GM18520 (cell line): Measurements from ENCODE around the gene KRT40.
"Not testable (repeated sequence)": the region's sequence is repeated elsewhere in the genome, so short reads cannot be mapped to it uniquely, and the experiment has no call there.

Experiments
- ATAC-seq: cut with Tn5 transposase; IDR thresholded peaks from one replicate; pipeline ENCODE4 v1.9.1; 2021; ENCODE audit not compliant: unreplicated experiment

The KRT40 gene

GRCh38 chr17:40984226-40984625, at the start of gene KRT40:
KRT40 (minus strand) TSS chr17:40984326; CDS start chr17:40984273, 53 bp downstream.
- ATAC-seq = no peak

GRCh38 chr17:41029633-41030245, 45.6 kb upstream of the KRT40 start, which contains the start of gene KRTAP1-4:
KRTAP1-4 (minus strand) TSS chr17:41030195; CDS start chr17:41030078, 117 bp downstream.
- ATAC-seq = no peak

GRCh38 chr17:41026715-41027471, 42.8 kb upstream of the KRT40 start, which contains the start of gene KRTAP1-5:
KRTAP1-5 (minus strand) TSS chr17:41027208; CDS start chr17:41027155, 53 bp downstream.
- ATAC-seq = no peak

- ATAC-seq = no peak
These were observed 40.6 kb upstream of the KRT40 start for GRCh38 chr17:41024697-41025096.

GRCh38 chr17:41020336-41020735, 36.2 kb upstream of the KRT40 start:
- no peak for ATAC-seq

- no peak for ATAC-seq
These were observed 35.3 kb upstream of the KRT40 start for GRCh38 chr17:41019415-41019814.

- no peak for ATAC-seq
These were observed 34.4 kb upstream of the KRT40 start for GRCh38 chr17:41018541-41018940.

GRCh38 chr17:41016578-41017215, 32.6 kb upstream of the KRT40 start:
- no peak for ATAC-seq

GRCh38 chr17:41015454-41015853, 31.3 kb upstream of the KRT40 start:
- ATAC-seq = no peak

GRCh38 chr17:41013606-41014005, 29.5 kb upstream of the KRT40 start:
- no peak for ATAC-seq

GRCh38 chr17:41013181-41013580, 29.1 kb upstream of the KRT40 start:
- no peak for ATAC-seq

- ATAC-seq = no peak
These were observed 28.4 kb upstream of the KRT40 start for GRCh38 chr17:41012326-41013120.

GRCh38 chr17:41010441-41010840, 26.3 kb upstream of the KRT40 start:
- ATAC-seq = no peak

GRCh38 chr17:41009936-41010335, 25.8 kb upstream of the KRT40 start:
- no peak for ATAC-seq

GRCh38 chr17:41009301-41009760, 25.2 kb upstream of the KRT40 start:
- ATAC-seq = no peak

GRCh38 chr17:41008811-41009210, 24.7 kb upstream of the KRT40 start, which contains the start of gene KRTAP3-1:
KRTAP3-1 (minus strand) TSS chr17:41009128; CDS start chr17:41009074, 54 bp downstream.
- ATAC-seq = no peak

GRCh38 chr17:41004397-41004796, 20.3 kb upstream of the KRT40 start:
- ATAC-seq = no peak

- no peak for ATAC-seq
These were observed 19.8 kb upstream of the KRT40 start for GRCh38 chr17:41003926-41004325.

GRCh38 chr17:41002814-41003213, 18.7 kb upstream of the KRT40 start:
- ATAC-seq = no peak

GRCh38 chr17:41001795-41002194, 17.7 kb upstream of the KRT40 start:
- no peak for ATAC-seq

GRCh38 chr17:40999563-40999962, 15.4 kb upstream of the KRT40 start, which contains the start of gene KRTAP3-2:
KRTAP3-2 (minus strand) TSS chr17:40999906; CDS start chr17:40999853, 53 bp downstream.
- not testable (repeated sequence) for ATAC-seq
